ENCODE measurements around the gene KCNQ1.

DNA sequence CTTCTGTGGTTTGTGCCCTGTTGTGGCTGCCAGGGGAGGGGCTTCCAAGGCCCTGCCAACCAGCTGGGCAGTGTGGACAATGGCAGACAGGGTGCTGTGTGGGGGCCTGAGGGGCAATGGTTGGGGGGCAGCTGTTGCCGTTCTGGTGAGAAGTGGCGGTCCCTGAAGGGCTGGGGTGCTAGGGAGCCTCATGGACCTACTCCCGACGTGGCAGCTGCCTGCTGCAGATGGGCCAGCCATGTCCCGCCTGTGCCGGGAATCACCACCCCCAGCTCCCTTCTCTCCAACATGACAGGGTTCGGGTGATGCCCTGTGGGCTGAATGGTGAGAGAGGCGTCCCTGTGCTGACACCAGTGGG is 74.2 kb downstream of the KCNQ1 start:
- TF ChIP-seq, protein P1, sequence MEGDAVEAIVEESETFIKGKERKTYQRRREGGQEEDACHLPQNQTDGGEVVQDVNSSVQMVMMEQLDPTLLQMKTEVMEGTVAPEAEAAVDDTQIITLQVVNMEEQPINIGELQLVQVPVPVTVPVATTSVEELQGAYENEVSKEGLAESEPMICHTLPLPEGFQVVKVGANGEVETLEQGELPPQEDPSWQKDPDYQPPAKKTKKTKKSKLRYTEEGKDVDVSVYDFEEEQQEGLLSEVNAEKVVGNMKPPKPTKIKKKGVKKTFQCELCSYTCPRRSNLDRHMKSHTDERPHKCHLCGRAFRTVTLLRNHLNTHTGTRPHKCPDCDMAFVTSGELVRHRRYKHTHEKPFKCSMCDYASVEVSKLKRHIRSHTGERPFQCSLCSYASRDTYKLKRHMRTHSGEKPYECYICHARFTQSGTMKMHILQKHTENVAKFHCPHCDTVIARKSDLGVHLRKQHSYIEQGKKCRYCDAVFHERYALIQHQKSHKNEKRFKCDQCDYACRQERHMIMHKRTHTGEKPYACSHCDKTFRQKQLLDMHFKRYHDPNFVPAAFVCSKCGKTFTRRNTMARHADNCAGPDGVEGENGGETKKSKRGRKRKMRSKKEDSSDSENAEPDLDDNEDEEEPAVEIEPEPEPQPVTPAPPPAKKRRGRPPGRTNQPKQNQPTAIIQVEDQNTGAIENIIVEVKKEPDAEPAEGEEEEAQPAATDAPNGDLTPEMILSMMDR (IDR thresholded peaks at IDR 0.05), result no peak
- no peak for TF ChIP-seq POLR2A (IDR thresholded peaks at IDR 0.05)

Data from lower leg skin (tissue), 3 donors.